Aorta (tissue), 5 donors: Measurements from ENCODE around the gene UPF1. TPM values are rescaled to one million over a fixed set of nuclear protein-coding genes. Genes with fewer than 3 reads are reported as not detected.
A peak's percentile ranks its signal among the peaks of the same experiment; 100 is the strongest.

Source experiments
- ATAC-seq: fragments of 200-7000 bp; cut with Tn5 transposase; one replicate; pipeline ENCODE4 v1.9.1; 2022; ENCODE audit warnings: moderate library complexity; ENCODE audit not compliant: low FRiP score
- DNase-seq, 2 donors: peaks; one replicate each; pipeline ENCODE4 v3.0.0-alpha.2; 2020
- H3K27ac ChIP-seq, 2 donors: one replicate each; pipeline ENCODE4 v1.5.1; 2013; ENCODE audit warnings: low read length in 2 of 2, mild to moderate bottlenecking in 2 of 2, moderate library complexity in 2 of 2, control low read depth in 1 of 2, inconsistent platforms in 1 of 2, low read depth in 1 of 2
- H3K27me3 ChIP-seq, 2 donors: one replicate each; pipeline ENCODE4 v1.6.1; 2013; ENCODE audit warnings: control low read depth in 1 of 2, low read length in 1 of 2, mild to moderate bottlenecking in 1 of 2, moderate library complexity in 1 of 2; ENCODE audit not compliant: insufficient read depth in 2 of 2, control insufficient read depth in 1 of 2
- H3K36me3 ChIP-seq, 2 donors: one replicate each; pipeline ENCODE4 v1.6.1; 2013; ENCODE audit warnings: control low read depth in 1 of 2, low read length in 1 of 2, mild to moderate bottlenecking in 1 of 2; ENCODE audit not compliant: insufficient read depth in 2 of 2, control insufficient read depth in 1 of 2
- H3K4me1 ChIP-seq, 2 donors: one replicate each; pipeline ENCODE4 v1.6.1; 2013; ENCODE audit warnings: low read length in 2 of 2, control low read depth in 1 of 2, mild to moderate bottlenecking in 1 of 2, moderate library complexity in 1 of 2; ENCODE audit not compliant: insufficient read depth in 2 of 2, control insufficient read depth in 1 of 2
- H3K4me3 ChIP-seq, 2 donors: one replicate each; pipeline ENCODE4 v1.5.1; 2013; ENCODE audit warnings: low read length in 2 of 2, control low read depth in 1 of 2, mild to moderate bottlenecking in 1 of 2
- H3K9me3 ChIP-seq: one replicate; pipeline ENCODE4 v1.6.1; 2013; ENCODE audit warnings: mild to moderate bottlenecking, low read length; ENCODE audit not compliant: control insufficient read depth
- WGBS, 2 donors: extraction: QIAGEN DNeasy Blood & Tissue Kit; methylation state at CpG; one replicate each; pipeline ENCODE4 v1.1.7; 2013; 5-methylcytosine and 5-hydroxymethylcytosine counted together
- intact Hi-C, 2 donors: fragments of 100-400 bp; cut with DNase I; formaldehyde crosslinking; loops; one replicate each; pipeline versions ENCODE4 v1.14.2 to v1.15.0; 2022
- polyA plus RNA-seq, 2 donors: library from polyadenylated mRNA; stranded (reverse); fragments of 200-250 nt; gene quantifications; one replicate each; pipeline ENCODE4 v1.2.3, GENCODE V29; 2013
- total RNA-seq, 2 donors: library from RNA; stranded (reverse); fragmentation: NEBNext Ultra II Directional; extraction: Animal tissue kit (Norgen Biotek cat#: 25700); gene quantifications; one replicate each; pipeline ENCODE4 v1.2.1, GENCODE V29; 2021
- donor health status: healthy with polysubstance abuse.
- donor health status: Bipolar disorder and iron deficiency.
- donor health status: DM: no; HTN: no; CAD: no.
- donor health status: DM: no; HTN: no; CAD: no.
- donor health status: DM: yes; HTN: yes; CAD: no.

Gene UPF1
- total and polyA plus RNA-seq, 4 donors: 16.5 to 75.6 (median 47.1) TPM

DNA sequence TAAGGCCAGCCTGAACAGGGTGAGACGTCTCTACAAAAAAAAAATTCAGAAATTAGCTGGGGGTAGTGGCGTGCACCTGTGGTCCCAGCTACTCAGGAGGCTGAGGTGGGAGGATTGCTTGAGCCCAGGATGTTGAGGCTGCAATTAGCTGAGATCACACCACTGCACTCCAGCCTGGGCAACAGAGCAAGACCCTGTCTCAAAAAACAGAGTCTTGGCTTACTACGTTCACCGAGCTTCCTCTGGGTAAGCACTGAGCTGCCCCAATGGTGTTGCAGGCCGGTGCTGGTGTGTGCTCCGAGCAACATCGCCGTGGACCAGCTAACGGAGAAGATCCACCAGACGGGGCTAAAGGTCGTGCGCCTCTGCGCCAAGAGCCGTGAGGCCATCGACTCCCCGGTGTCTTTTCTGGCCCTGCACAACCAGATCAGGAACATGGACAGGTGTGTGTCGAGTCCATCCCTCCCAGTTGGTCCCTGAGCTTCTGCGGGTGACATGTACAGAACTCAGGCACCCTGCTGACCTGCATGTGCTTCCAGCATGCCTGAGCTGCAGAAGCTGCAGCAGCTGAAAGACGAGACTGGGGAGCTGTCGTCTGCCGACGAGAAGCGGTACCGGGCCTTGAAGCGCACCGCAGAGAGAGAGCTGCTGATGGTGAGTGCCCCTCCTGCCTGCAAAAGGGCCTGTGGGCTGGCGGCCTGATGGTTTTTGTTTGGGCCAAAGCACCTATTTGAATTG, 24.1 kb downstream of the UPF1 start:
- Histone ChIP-seq H3K4me3 (no peak overlapping the region), H3K4me1 (no peaks in the 10 kb centered on the region), H3K9me3 (no peaks in the 10 kb centered on the region), H3K27ac (no peak overlapping the region), H3K27me3 (no peaks in the 10 kb centered on the region), H3K36me3 (peaks cover 0 to 29% of the 10 kb centered on the region in 2 donors)
- no peak for ATAC-seq
- WGBS, 2 donors: 90% methylated on average over 27 of the region's 27 CpGs
- DNase-seq: no peak
- intact Hi-C loops: no loop called here

DNA sequence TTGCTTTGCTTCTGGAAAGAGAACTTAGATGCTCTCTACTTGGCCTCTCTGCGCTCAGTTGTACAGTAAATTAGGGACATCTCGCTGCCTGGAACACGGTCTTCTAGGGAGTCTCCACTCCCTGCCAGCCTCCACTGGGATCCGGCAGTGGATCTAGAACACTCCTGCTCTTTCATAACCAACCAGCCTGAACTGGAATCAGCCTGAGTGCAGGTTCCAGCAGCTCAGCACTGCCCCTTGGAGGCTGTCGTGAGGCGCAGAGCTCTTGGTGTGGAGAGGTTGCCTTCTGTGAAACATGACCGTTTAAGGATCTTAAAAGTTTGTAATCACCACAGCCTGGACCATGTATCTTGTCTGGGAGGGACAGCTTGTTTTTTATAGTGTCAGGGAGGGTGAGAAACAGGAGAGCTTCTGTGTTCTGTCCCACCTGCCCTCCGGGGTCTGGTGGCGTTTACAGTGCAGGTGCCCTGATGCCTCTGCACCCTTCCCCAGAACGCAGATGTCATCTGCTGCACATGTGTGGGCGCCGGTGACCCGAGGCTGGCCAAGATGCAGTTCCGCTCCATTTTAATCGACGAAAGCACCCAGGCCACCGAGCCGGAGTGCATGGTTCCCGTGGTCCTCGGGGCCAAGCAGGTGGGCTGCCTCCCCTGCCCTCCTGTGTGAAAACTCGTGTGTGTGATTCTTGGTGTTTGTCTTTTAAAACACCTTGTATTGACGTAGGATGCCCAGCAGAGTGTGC, 24.8 kb downstream of the UPF1 start:
- DNase-seq (no peak), ATAC-seq (peak; percentile 23)
- Histone ChIP-seq H3K36me3 (peaks cover 0 to 34% of the 10 kb centered on the region in 2 donors), H3K4me1 (no peaks in the 10 kb centered on the region), H3K4me3 (no peak overlapping the region), H3K9me3 (no peaks in the 10 kb centered on the region), H3K27me3 (no peaks in the 10 kb centered on the region), H3K27ac (no peak overlapping the region)
- intact Hi-C loops: no loop called here
- 78 to 83% methylated on average over 22 of the region's 22 CpGs for WGBS, 2 donors

DNA sequence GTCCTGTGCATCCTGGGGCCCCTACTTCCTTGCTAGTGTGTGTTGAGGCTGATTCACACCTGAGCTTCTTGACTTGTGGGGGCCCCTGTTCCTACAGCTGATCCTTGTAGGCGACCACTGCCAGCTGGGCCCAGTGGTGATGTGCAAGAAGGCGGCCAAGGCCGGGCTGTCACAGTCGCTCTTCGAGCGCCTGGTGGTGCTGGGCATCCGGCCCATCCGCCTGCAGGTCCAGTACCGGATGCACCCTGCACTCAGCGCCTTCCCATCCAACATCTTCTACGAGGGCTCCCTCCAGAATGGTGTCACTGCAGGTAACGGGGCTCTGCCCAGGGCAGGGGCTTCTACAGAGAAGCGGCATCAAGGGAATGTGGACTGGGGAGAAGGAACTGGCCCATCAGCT, 25.5 kb downstream of the UPF1 start:
- Histone ChIP-seq H3K4me3 (no peak overlapping the region), H3K27me3 (no peaks in the 10 kb centered on the region), H3K4me1 (no peaks in the 10 kb centered on the region), H3K27ac (no peak overlapping the region), H3K36me3 (peaks cover 0 to 37% of the 10 kb centered on the region in 2 donors), H3K9me3 (no peaks in the 10 kb centered on the region)
- intact Hi-C loops: no loop called here
- DNase-seq (no peak), ATAC-seq (no peak)
- 91 to 93% methylated on average over 13 of the region's 13 CpGs for WGBS, 2 donors

DNA sequence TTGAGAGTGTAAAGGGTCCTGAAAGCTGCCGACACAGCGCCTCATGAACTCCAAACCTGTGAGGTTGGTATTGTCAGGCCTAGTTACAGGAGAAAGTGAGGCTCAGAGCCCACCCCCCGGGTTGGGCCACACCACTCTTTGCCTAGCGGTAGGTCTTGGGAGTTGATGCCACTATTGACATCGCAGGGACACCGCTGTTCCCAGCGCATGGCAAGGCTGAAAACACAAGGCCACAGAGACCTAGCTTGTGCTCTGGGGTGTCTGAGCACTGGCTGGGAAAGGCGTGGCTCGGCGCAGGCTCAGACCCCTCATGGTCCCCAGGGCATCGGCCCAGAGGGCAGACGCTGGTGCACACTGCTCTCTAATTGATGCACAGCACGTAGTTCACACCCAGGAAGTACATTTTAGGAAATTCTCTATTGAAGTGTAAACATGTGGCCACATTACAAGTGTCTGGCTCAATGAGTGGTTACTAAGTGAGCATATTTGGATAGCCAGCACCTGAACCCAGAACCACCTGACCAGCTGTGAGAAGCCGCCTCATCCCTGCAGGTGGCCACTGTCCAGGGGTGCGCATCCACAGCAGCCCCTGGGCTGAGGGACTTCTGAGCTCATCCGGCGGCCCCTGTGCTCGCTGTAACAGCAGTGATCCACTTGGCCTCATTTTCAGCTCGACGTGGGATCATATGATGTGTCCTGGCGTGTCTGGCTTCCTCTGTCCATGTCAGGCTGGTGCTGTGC, 27.3 kb downstream of the UPF1 start:
- Histone ChIP-seq H3K4me3 (no peak overlapping the region), H3K27ac (no peak overlapping the region), H3K27me3 (no peaks in the 10 kb centered on the region), H3K9me3 (no peaks in the 10 kb centered on the region), H3K36me3 (peaks cover 0 to 30% of the 10 kb centered on the region in 2 donors), H3K4me1 (no peaks in the 10 kb centered on the region)
- ATAC-seq (no peak), DNase-seq (no peak)
- 91 to 92% methylated on average over 21 of the region's 21 CpGs for WGBS, 2 donors
- intact Hi-C loops: no loop called here

DNA sequence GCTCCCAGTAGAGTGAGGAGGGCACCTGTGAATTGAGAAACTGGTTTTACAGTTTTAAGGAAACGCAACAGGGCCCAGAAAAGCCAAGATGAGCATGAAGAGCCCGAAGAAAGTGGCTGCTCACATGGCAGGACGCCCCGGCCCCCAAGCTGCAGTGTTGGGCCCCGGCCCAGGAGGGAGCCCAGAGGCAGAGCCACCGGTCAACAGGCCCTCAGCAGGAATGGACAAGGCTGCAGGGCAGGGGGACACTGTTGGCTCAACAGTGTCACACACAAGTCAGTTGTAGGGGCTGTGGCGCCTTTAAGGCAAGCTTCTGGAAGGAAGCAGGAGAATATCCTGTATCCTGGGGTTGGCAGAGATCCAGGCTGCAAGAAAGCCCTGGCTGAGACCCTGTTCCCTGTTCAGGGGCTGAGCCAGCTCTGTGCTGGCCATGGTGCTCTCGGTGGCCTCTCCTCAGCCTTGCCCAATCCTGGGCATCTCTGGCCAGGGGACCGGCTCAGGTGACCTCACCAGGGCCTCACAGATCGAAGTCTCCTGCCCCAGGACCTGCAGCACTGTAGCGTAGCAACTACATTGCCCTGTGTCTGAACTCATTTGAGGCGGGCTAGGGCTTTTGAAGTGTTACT, 28.0 kb downstream of the UPF1 start:
- H3K4me3 ChIP-seq: no peak overlapping the region
- no peaks in the 10 kb centered on the region for H3K9me3 ChIP-seq
- WGBS, 2 donors: 82 to 85% methylated on average over 12 of the region's 12 CpGs
- DNase-seq (no peak), ATAC-seq (no peak)
- H3K27me3 ChIP-seq: no peaks in the 10 kb centered on the region
- H3K27ac ChIP-seq: no peak overlapping the region
- H3K36me3 ChIP-seq: peaks cover 0 to 28% of the 10 kb centered on the region in 2 donors
- H3K4me1 ChIP-seq: no peaks in the 10 kb centered on the region
- intact Hi-C loops: no loop called here

DNA sequence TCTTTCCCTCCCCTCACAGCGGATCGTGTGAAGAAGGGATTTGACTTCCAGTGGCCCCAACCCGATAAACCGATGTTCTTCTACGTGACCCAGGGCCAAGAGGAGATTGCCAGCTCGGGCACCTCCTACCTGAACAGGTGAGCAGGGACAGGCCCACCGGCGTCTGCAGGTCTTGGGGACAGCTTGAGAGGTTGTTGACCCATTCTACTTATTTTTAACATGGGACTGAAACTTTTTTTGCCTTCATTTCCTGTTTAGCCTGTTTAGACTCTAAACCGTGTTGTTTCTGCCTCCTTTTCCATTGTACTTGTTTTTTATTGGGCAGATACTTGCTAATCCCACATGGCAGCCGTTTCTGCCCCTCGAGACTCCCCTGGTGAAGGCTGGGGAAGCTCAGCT, 28.5 kb downstream of the UPF1 start:
- intact Hi-C loops: no loop called here
- peaks cover 0 to 24% of the 10 kb centered on the region in 2 donors for H3K36me3 ChIP-seq

DNA sequence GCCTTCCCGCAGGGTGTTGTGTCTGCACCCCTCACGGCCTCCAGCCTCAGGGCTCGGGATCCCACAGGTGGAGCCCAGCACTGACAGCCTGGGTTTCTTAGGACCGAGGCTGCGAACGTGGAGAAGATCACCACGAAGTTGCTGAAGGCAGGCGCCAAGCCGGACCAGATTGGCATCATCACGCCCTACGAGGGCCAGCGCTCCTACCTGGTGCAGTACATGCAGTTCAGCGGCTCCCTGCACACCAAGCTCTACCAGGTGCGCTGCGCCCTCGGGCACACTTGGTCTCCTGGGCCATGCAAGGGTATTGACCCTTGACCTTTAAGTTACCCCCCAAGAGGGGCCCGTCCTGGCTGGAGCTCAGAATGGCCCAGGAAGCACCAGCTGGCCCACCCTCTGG, 29.0 kb downstream of the UPF1 start:
- no peaks in the 10 kb centered on the region for H3K27me3 ChIP-seq
- H3K27ac ChIP-seq: no peak overlapping the region
- DNase-seq (no peak), ATAC-seq (no peak)
- no peaks in the 10 kb centered on the region for H3K4me1 ChIP-seq
- 90% methylated on average over 17 of the region's 17 CpGs for WGBS, 2 donors
- H3K36me3 ChIP-seq: peaks cover 0 to 27% of the 10 kb centered on the region in 2 donors
- H3K4me3 ChIP-seq: no peak overlapping the region
- intact Hi-C loops: no loop called here
- no peaks in the 10 kb centered on the region for H3K9me3 ChIP-seq

More for the DNA sequence above, 28.5 kb downstream of the UPF1 start:
- DNase-seq (no peak), ATAC-seq (no peak)
- Histone ChIP-seq H3K27ac (no peak overlapping the region), H3K4me3 (no peak overlapping the region), H3K4me1 (no peaks in the 10 kb centered on the region), H3K9me3 (no peaks in the 10 kb centered on the region), H3K27me3 (no peaks in the 10 kb centered on the region)
- WGBS, 2 donors: 85 to 87% methylated on average over 11 of the region's 11 CpGs

DNA sequence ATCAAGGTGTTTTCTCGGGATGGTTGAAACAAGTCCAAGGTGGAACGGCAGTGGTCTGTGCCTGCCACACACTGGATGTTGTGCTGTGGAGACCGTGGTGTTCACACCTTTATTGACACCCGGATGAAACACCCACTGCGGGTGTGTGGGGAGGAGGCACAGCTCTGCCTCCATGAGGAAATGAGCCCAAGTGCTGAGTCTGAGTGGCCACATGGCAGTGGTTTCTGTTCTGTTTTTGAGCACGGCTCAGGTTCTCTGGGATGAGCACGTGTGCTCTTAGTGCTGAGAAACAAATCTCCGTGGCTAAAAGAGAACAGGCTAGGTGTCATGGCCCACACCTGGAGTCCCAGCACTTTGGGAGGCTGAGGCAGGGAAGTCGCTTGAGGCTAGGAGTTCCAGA, 29.5 kb downstream of the UPF1 start:
- H3K27me3 ChIP-seq: no peaks in the 10 kb centered on the region
- ATAC-seq (no peak), DNase-seq (no peak)
- H3K27ac ChIP-seq: no peak overlapping the region
- H3K36me3 ChIP-seq: peaks cover 0 to 24% of the 10 kb centered on the region in 2 donors
- H3K4me3 ChIP-seq: no peak overlapping the region
- H3K4me1 ChIP-seq: no peaks in the 10 kb centered on the region
- no peaks in the 10 kb centered on the region for H3K9me3 ChIP-seq
- 87 to 93% methylated on average over 9 of the region's 9 CpGs for WGBS, 2 donors
- intact Hi-C loops: no loop called here
